ENCODE measurements around the gene PLEKHF1.
"Not testable (repeated sequence)": the region's sequence is repeated elsewhere in the genome, so short reads cannot be mapped to it uniquely, and the experiment has no call there.

The PLEKHF1 gene

GRCh38 chr19:29662604-29663404 lies 2.5 kb upstream of the PLEKHF1 start:
- Histone ChIP-seq H3K27ac (peak overlapping the region in 20 of 21 experiments; percentile 60 to 95 (median 86)), H3K4me3 (peak overlapping the region in 1 of 7 experiments; percentile 10)

- peak overlapping the region in 3 of 7 experiments; percentile 68 to 83 (median 79) for H3K4me3 ChIP-seq
- peak overlapping the region in 20 of 21 experiments; percentile 60 to 95 (median 86) for H3K27ac ChIP-seq
These were observed 1.2 kb upstream of the PLEKHF1 start for GRCh38 chr19:29663861-29664752.

- H3K27ac ChIP-seq, result peak overlapping the region in 20 of 21 experiments; percentile 73 to 95 (median 86)
- H3K4me3 ChIP-seq, result peak overlapping the region; percentile 53 to 86 (median 78)
These were observed 477 bp upstream of the PLEKHF1 start for GRCh38 chr19:29664753-29665214.

- Histone ChIP-seq H3K27ac (peak overlapping the region; percentile 38 to 95 (median 86)), H3K4me3 (peak overlapping the region; percentile 53 to 86 (median 78))
These were observed 741 bp downstream of the PLEKHF1 start for GRCh38 chr19:29665826-29666577.

GRCh38 chr19:29666578-29667386 lies 1.5 kb downstream of the PLEKHF1 start:
- Histone ChIP-seq H3K4me3 (peak overlapping the region; percentile 53 to 86 (median 78)), H3K27ac (peak overlapping the region; percentile 38 to 95 (median 86))

- H3K27ac ChIP-seq, result peak overlapping the region in 20 of 21 experiments; percentile 31 to 95 (median 86)
- peak overlapping the region in 6 of 7 experiments; percentile 53 to 83 (median 76) for H3K4me3 ChIP-seq
These were observed 2.1 kb downstream of the PLEKHF1 start for GRCh38 chr19:29667387-29667783.

- Histone ChIP-seq H3K27ac (peak overlapping the region in 20 of 21 experiments; percentile 34 to 95 (median 84)), H3K4me3 (peak overlapping the region in 2 of 7 experiments; percentile 68 to 79)
These were observed 2.7 kb downstream of the PLEKHF1 start for GRCh38 chr19:29667901-29668341.

- no peak overlapping the region for H3K4me3 ChIP-seq
- peak overlapping the region in 19 of 21 experiments; percentile 9 to 95 (median 69) for H3K27ac ChIP-seq
These were observed 3.7 kb downstream of the PLEKHF1 start for GRCh38 chr19:29668746-29669609.

- Histone ChIP-seq H3K27ac (peak overlapping the region in 3 of 21 experiments; percentile 19 to 95 (median 48)), H3K4me3 (no peak overlapping the region)
These were observed 5.0 kb downstream of the PLEKHF1 start for GRCh38 chr19:29670255-29670654.

- peak overlapping the region in 11 of 21 experiments; percentile 13 to 95 (median 67) for H3K27ac ChIP-seq
- not testable (repeated sequence) for H3K4me3 ChIP-seq
These were observed 5.7 kb downstream of the PLEKHF1 start for GRCh38 chr19:29671026-29671392.

GRCh38 chr19:29671393-29672160 lies 6.3 kb downstream of the PLEKHF1 start:
- Histone ChIP-seq H3K4me3 (no peak overlapping the region), H3K27ac (peak overlapping the region in 15 of 21 experiments; percentile 13 to 95 (median 67))

GRCh38 chr19:29672319-29672932 lies 7.2 kb downstream of the PLEKHF1 start:
- H3K4me3 ChIP-seq, result no peak overlapping the region
- peak overlapping the region in 15 of 21 experiments; percentile 1 to 95 (median 67) for H3K27ac ChIP-seq

GRCh38 chr19:29672933-29673336 lies 7.7 kb downstream of the PLEKHF1 start:
- Histone ChIP-seq H3K4me3 (no peak overlapping the region), H3K27ac (peak overlapping the region in 14 of 21 experiments; percentile 18 to 95 (median 72))

- H3K27ac ChIP-seq, result peak overlapping the region in 14 of 21 experiments; percentile 18 to 95 (median 68)
- no peak overlapping the region for H3K4me3 ChIP-seq
These were observed 8.4 kb downstream of the PLEKHF1 start for GRCh38 chr19:29673451-29674371.
